Suprapubic skin (tissue), 4 donors: Measurements from ENCODE around the gene USP22. TPM values are rescaled to one million over a fixed set of nuclear protein-coding genes. Genes with fewer than 3 reads are reported as not detected.
A peak's percentile ranks its signal among the peaks of the same experiment; 100 is the strongest.

ENCODE experiments used
- DNase-seq, 2 donors: peaks; one replicate each; pipeline ENCODE4 v3.0.0-alpha.2; 2019; ENCODE audit warnings: low spot score in 2 of 2
- H3K27ac ChIP-seq: fragments of 200-600 bp; sonication (generic); one replicate; pipeline ENCODE4 v1.5.1; 2019
- H3K27me3 ChIP-seq: fragments of 200-600 bp; sonication (generic); one replicate; pipeline ENCODE4 v1.5.1; 2019
- H3K36me3 ChIP-seq: fragments of 200-600 bp; sonication (generic); one replicate; pipeline ENCODE4 v1.5.1; 2019
- H3K4me1 ChIP-seq: fragments of 200-600 bp; sonication (generic); one replicate; pipeline ENCODE4 v1.5.1; 2019
- H3K4me3 ChIP-seq: fragments of 200-600 bp; sonication (generic); one replicate; pipeline ENCODE4 v1.5.1; 2019; ENCODE audit warnings: mild to moderate bottlenecking
- H3K9me3 ChIP-seq: fragments of 200-600 bp; sonication (generic); one replicate; pipeline ENCODE4 v1.5.1; 2019
- CTCF ChIP-seq, 2 donors: fragments of 200-600 bp in 1 of 2; fragments of 450-650 bp in 1 of 2; sonication (generic) in 1 of 2; IDR thresholded peaks; one replicate each; pipeline ENCODE4 v1.5.1; 2016 to 2019; ENCODE audit warnings: antibody characterized with exemption in 2 of 2, mild to moderate bottlenecking in 1 of 2, moderate library complexity in 1 of 2
- EP300 ChIP-seq: sonication (generic); formaldehyde crosslinking; IDR thresholded peaks from one replicate; pipeline ENCODE4 v1.6.1; 2017; ENCODE audit warnings: antibody characterized with exemption
- POLR2A ChIP-seq, 2 donors: fragments of 450-650 bp; IDR thresholded peaks; one replicate each; pipeline ENCODE4 v1.6.1; 2017; ENCODE audit warnings: antibody characterized with exemption in 2 of 2, mild to moderate bottlenecking in 2 of 2, moderate library complexity in 2 of 2
- POLR2AphosphoS5 ChIP-seq, 3 donors: sonication (generic); formaldehyde crosslinking; IDR thresholded peaks; one replicate each; pipeline ENCODE4 v1.6.1; 2017; ENCODE audit warnings: antibody characterized with exemption in 3 of 3
- WGBS: methylation state at CpG from one replicate; pipeline ENCODE4 v1.1.5; 2018; 5-methylcytosine and 5-hydroxymethylcytosine counted together
- total RNA-seq, 4 donors: library from RNA; depleted of rRNA; stranded (reverse); fragments of >200 nt; gene quantifications; one replicate each; pipeline ENCODE4 v1.1.0, GENCODE V29; 2016

The USP22 gene
- total RNA-seq, 4 donors from 2014 or later, result 116 to 166 (median 152) TPM

GRCh38 chr17:21035406-21035805 is 7.4 kb downstream of the USP22 start:
- H3K27ac ChIP-seq, result no peak overlapping the region
- no peaks in the 10 kb centered on the region for H3K9me3 ChIP-seq
- no peak overlapping the region for H3K4me3 ChIP-seq
- TF ChIP-seq CTCF (IDR thresholded peaks at IDR 0.05) (no peak), POLR2A (IDR thresholded peaks at IDR 0.05) (no peak), POLR2AphosphoS5 (IDR thresholded peaks at IDR 0.05) (no peak), EP300 (no peak)
- no peak for DNase-seq
- H3K27me3 ChIP-seq, result no peaks in the 10 kb centered on the region
- no peaks in the 10 kb centered on the region for H3K36me3 ChIP-seq
- WGBS, result 84% methylated on average over 7 of the region's 7 CpGs
- peaks cover 78% of the 10 kb centered on the region for H3K4me1 ChIP-seq

- TF ChIP-seq POLR2A (IDR thresholded peaks at IDR 0.05) (no peak), POLR2AphosphoS5 (IDR thresholded peaks at IDR 0.05) (no peak)
- Histone ChIP-seq H3K4me1 (peaks cover 78% of the 10 kb centered on the region), H3K36me3 (no peaks in the 10 kb centered on the region), H3K9me3 (no peaks in the 10 kb centered on the region), H3K27ac (no peak overlapping the region), H3K4me3 (peak overlapping the region; percentile 2), H3K27me3 (no peaks in the 10 kb centered on the region)
- no peak for DNase-seq
- WGBS, result 52% methylated on average over 13 of the region's 13 CpGs
These were observed 8.2 kb downstream of the USP22 start for GRCh38 chr17:21034340-21035235.

DNA sequence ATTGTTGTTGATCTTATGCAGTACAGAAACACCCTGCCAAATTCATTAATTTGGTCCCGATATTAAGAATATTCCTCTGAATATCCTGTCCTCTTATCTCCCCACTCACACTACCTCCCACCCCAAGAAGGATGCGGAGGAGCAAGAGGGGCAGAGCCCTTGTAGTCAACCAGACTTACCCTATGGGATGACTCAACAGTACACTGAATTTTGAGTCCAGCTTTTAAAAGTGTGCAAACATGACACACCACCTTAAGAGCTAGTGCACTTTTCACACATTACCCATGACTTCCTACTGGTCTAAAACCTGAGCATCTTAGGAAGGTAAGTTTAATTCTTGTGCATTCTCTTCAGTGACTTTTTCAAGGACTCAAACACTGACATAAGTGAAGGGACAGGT is 9.5 kb downstream of the USP22 start:
- no peaks in the 10 kb centered on the region for H3K36me3 ChIP-seq
- H3K9me3 ChIP-seq, result no peaks in the 10 kb centered on the region
- H3K4me1 ChIP-seq, result peaks cover 81% of the 10 kb centered on the region
- no peak overlapping the region for H3K27ac ChIP-seq
- H3K27me3 ChIP-seq, result no peaks in the 10 kb centered on the region
- DNase-seq, result no peak
- whole genome bisulfite sequencing, result 80% methylated on average over 2 of the region's 2 CpGs
- H3K4me3 ChIP-seq, result no peak overlapping the region
- TF ChIP-seq POLR2AphosphoS5 (IDR thresholded peaks at IDR 0.05), result no peak
- TF ChIP-seq CTCF (IDR thresholded peaks at IDR 0.05), result no peak
- TF ChIP-seq EP300, result no peak
- TF ChIP-seq POLR2A (IDR thresholded peaks at IDR 0.05), result no peak

- Histone ChIP-seq H3K4me1 (peaks cover 72% of the 10 kb centered on the region), H3K4me3 (no peak overlapping the region), H3K9me3 (no peaks in the 10 kb centered on the region), H3K27ac (no peak overlapping the region), H3K27me3 (no peaks in the 10 kb centered on the region), H3K36me3 (peaks cover 14% of the 10 kb centered on the region)
- 84% methylated on average over 8 of the region's 8 CpGs for WGBS
- DNase-seq, result no peak
- TF ChIP-seq POLR2AphosphoS5 (IDR thresholded peaks at IDR 0.05) (no peak), POLR2A (IDR thresholded peaks at IDR 0.05) (no peak), CTCF (IDR thresholded peaks at IDR 0.05) (no peak), EP300 (no peak)
These were observed 10.9 kb downstream of the USP22 start for GRCh38 chr17:21031756-21032396.

- Histone ChIP-seq H3K27me3 (no peaks in the 10 kb centered on the region), H3K9me3 (no peaks in the 10 kb centered on the region), H3K36me3 (peaks cover 28% of the 10 kb centered on the region), H3K4me1 (peaks cover 59% of the 10 kb centered on the region), H3K27ac (no peak overlapping the region), H3K4me3 (no peak overlapping the region)
- 79% methylated on average over 7 of the region's 7 CpGs for WGBS
- TF ChIP-seq POLR2AphosphoS5 (IDR thresholded peaks at IDR 0.05) (no peak), CTCF (IDR thresholded peaks at IDR 0.05) (no peak), EP300 (no peak), POLR2A (IDR thresholded peaks at IDR 0.05) (no peak)
- no peak for DNase-seq
These were observed 12.4 kb downstream of the USP22 start for GRCh38 chr17:21030375-21030774.
